ENCODE data around the gene GAB2. TPM values are rescaled to one million over a fixed set of nuclear protein-coding genes. Genes with fewer than 3 reads are reported as not detected.

GAB2 gene
- total RNA-seq, 4 donors from 2014 or later, result 22.5 to 32.8 (median 30.1) TPM

GRCh38 chr11:78397398-78397797, 20.2 kb downstream of the GAB2 start:
- no peak for TF ChIP-seq POLR2A (IDR thresholded peaks at IDR 0.05)
- TF ChIP-seq, protein P1, sequence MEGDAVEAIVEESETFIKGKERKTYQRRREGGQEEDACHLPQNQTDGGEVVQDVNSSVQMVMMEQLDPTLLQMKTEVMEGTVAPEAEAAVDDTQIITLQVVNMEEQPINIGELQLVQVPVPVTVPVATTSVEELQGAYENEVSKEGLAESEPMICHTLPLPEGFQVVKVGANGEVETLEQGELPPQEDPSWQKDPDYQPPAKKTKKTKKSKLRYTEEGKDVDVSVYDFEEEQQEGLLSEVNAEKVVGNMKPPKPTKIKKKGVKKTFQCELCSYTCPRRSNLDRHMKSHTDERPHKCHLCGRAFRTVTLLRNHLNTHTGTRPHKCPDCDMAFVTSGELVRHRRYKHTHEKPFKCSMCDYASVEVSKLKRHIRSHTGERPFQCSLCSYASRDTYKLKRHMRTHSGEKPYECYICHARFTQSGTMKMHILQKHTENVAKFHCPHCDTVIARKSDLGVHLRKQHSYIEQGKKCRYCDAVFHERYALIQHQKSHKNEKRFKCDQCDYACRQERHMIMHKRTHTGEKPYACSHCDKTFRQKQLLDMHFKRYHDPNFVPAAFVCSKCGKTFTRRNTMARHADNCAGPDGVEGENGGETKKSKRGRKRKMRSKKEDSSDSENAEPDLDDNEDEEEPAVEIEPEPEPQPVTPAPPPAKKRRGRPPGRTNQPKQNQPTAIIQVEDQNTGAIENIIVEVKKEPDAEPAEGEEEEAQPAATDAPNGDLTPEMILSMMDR (IDR thresholded peaks at IDR 0.05), result no peak
- WGBS, 2 donors, result 83 to 93% methylated on average over 3 of the region's 3 CpGs
- H3K4me3 ChIP-seq (ENCODE audit: low read depth, poor library complexity, severe bottlenecking), result no peak overlapping the region
- DNase-seq (ENCODE audit: low spot score in 2 of 2), result no peak
- intact Hi-C loops (cut with DNase I; ENCODE audit: low total_unique reads), result loop anchor here (10.0 kb wide), 1 partner anchor 913 kb away; no protein-coding TSS in a partner anchor

DNA sequence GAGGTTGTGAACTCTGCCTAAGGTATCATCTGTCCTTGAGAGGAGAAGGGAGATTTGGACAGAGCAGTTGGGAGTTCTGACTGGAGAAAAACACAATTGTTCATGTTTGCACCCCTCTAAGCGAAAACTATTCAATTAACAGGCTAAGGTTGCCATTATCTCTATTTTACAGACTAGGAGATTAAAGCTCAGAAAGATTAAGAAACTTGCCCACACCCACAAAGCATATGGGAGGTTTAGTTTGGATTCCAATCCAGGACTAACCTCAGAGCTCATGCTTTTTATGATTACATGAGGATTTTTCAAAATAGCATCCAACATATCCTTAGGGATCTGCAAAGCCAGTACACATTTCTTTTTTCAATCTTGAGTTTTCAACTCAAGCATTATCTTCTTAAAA, 22.0 kb downstream of the GAB2 start:
- H3K4me3 ChIP-seq (ENCODE audit: low read depth, poor library complexity, severe bottlenecking), result no peak overlapping the region
- WGBS, 2 donors, result 80 to 97% methylated on average over 1 of the region's 1 CpG
- intact Hi-C loops (cut with DNase I; ENCODE audit: low total_unique reads), result loop anchor here (10.0 kb wide), 1 partner anchor 911 kb away; no protein-coding TSS in a partner anchor
- DNase-seq (ENCODE audit: low spot score in 2 of 2), result no peak
- TF ChIP-seq POLR2A (IDR thresholded peaks at IDR 0.05), result no peak
- TF ChIP-seq, protein P1 (IDR thresholded peaks at IDR 0.05), result no peak

DNA sequence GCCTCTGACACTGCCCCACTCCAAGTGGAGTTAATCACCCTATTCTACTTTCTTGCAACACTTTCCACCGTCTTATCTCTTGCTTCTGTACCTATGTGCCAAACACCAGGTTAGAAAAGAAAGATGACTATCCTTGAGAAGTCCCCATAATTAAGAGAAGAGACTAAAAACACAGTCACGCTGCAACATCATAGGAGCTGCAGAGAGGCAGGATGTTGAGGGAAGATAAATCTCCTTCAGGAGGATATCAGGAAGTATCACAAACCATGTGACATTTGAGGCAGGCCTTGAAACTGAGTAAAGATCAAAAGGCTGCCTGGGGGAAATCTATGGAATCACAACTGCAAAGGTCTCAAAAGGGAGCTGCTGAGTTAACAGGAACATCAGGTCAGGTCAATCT, 24.8 kb downstream of the GAB2 start:
- intact Hi-C loops (cut with DNase I; ENCODE audit: low total_unique reads), result loop anchor here (10.0 kb wide), 1 partner anchor 908 kb away; no protein-coding TSS in a partner anchor
- no peak for DNase-seq (ENCODE audit: low spot score in 2 of 2)
- no peak overlapping the region for H3K4me3 ChIP-seq (ENCODE audit: low read depth, poor library complexity, severe bottlenecking)
- TF ChIP-seq, protein P1 (IDR thresholded peaks at IDR 0.05), result no peak
- 56 to 70% methylated on average over 2 of the region's 2 CpGs for WGBS, 2 donors

DNA sequence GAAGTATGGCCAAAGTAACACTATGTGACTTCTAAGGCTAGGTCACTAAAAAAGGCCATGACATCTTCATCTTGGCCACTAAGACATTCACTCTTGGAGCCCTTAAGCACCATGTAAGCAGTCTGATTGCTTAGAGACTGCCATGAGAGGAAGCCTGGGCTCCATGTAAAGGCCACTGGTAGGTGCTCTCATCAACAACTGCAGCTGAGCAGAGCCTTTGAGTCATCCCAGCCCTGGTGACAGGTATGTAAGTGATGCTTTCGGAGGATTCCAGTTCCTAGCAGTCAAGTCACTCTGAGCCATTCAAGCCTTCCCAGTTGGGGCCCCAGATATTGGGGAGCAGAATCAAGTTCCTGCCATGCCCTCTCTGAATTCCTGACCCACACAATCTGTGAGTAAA, 26.2 kb downstream of the GAB2 start:
- WGBS, 2 donors, result 89 to 92% methylated on average over 1 of the region's 1 CpG

DNA sequence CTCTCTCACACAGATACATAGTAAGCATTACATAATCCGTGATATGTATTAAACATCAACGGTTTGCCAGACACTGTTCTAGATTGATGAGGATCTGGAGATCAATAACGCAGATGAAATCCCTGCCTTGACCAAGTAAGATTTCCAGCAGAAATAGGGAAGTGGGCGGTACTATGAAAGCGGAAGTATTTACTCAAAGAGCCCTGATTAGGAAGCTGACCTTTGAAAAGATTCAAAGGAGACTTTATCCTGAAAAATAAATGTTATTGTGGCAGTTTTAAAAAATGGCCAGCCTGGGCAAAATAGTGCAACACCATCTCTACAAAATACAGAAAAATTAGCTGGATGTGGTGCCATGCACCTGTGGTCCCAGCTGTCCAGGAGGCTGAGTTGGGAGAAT, 26.8 kb downstream of the GAB2 start:
- no peak for DNase-seq (ENCODE audit: low spot score in 2 of 2)
- WGBS, 2 donors, result 85 to 89% methylated on average over 5 of the region's 5 CpGs
- H3K4me3 ChIP-seq (ENCODE audit: low read depth, poor library complexity, severe bottlenecking), result no peak overlapping the region
- intact Hi-C loops (cut with DNase I; ENCODE audit: low total_unique reads), result loop anchor here (10.0 kb wide), 1 partner anchor 906 kb away; no protein-coding TSS in a partner anchor
- TF ChIP-seq, protein P1 (IDR thresholded peaks at IDR 0.05), result no peak
- no peak for TF ChIP-seq POLR2A (IDR thresholded peaks at IDR 0.05)

More for the DNA sequence above, 26.2 kb downstream of the GAB2 start:
- intact Hi-C loops (cut with DNase I; ENCODE audit: low total_unique reads), result loop anchor here (10.0 kb wide), 1 partner anchor 907 kb away; no protein-coding TSS in a partner anchor
- TF ChIP-seq, protein P1 (IDR thresholded peaks at IDR 0.05), result no peak
- TF ChIP-seq POLR2A (IDR thresholded peaks at IDR 0.05), result no peak
- H3K4me3 ChIP-seq (ENCODE audit: low read depth, poor library complexity, severe bottlenecking), result no peak overlapping the region
- DNase-seq (ENCODE audit: low spot score in 2 of 2), result no peak

Measured in lower leg skin (tissue), 4 donors.